HFF-Myc (cell line): ENCODE measurements around the gene GTPBP4.

Experiments
- DNase-seq: peaks from one replicate; pipeline ENCODE4 v3.0.0-alpha.2; 2011; ENCODE audit warnings: low read depth; ENCODE audit errors: extremely low read depth
- H3K4me3 ChIP-seq: replicated peaks from 2 replicates; pipeline ENCODE4 v1.5.1; 2011; ENCODE audit warnings: low read depth, mild to moderate bottlenecking, control low read depth, low read length
- CTCF ChIP-seq: IDR thresholded peaks from 2 replicates; pipeline ENCODE4 v1.5.1; 2012; ENCODE audit warnings: mild to moderate bottlenecking, low read depth, low read length, control low read depth; ENCODE audit errors: missing control alignments

Gene GTPBP4

DNA sequence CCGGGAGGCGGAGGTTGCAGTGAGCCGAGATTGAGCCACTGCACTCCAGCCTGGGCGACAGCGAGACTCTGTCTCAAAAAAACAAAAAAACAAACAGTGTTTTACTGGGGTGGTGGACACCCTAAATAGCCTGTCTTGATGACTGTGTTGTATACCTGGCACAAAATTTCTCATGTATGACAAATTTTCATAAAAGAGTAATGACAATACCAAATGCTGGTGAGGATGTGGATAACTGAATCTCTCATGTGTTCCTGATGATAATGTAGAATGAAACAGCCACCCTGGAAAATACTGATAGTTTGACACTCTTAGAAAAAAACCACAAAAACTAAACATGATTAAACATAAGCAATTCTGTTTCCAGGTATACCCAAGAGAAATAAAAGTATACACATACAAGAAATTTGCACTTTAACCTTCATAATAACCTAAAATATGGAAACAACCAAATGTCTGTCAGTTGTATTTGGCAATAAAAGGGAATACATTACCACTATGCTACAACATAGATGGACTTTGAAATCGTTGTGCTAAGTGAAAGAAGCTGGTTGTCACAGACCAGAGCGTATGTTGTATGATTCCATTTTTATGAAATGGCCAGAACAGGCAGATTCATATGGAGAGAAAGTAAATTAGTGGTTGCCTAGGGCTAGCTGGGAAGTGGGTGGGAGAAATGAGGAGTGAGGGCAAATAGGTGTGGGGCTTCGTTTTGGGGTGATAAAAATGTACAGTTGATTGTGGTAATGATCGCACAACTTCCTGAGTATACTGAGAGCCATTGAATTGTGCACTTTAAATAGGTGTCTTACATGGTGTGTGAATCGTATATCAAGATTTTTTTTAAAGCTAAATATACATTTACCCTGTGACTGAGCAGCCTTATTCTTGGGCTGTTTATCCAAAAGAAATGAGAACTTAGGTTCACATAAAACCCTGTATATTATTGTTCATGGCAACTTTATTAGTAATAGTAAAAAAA lies 80.4 kb downstream of the GTPBP4 start:
- DNase-seq, result no peak
- H3K4me3 ChIP-seq, result no peak overlapping the region
- no peak for TF ChIP-seq CTCF
